ENCODE results near the gene HAGHL. TPM values are rescaled to one million over a fixed set of nuclear protein-coding genes. Genes with fewer than 3 reads are reported as not detected.

HAGHL gene
- total RNA-seq, 2 donors from 2014 or later = 8.9 to 11.4 TPM

GRCh38 chr16:694187-694862 lies 32.6 kb upstream of the HAGHL start:
- Histone ChIP-seq H3K36me3 (ENCODE audit: control insufficient read depth, insufficient read depth, low read length) (no peaks in the 10 kb centered on the region), H3K4me3 (ENCODE audit: low read length) (no peak overlapping the region), H3K27me3 (ENCODE audit: control insufficient read depth, insufficient read depth, low read length, poor library complexity, severe bottlenecking) (peaks cover 84% of the 10 kb centered on the region), H3K9me3 (ENCODE audit: control insufficient read depth, low read length) (no peaks in the 10 kb centered on the region), H3K27ac (ENCODE audit: low read depth, low read length) (no peak overlapping the region), H3K4me1 (ENCODE audit: control insufficient read depth, insufficient read depth, low read length) (peaks cover 3% of the 10 kb centered on the region), H3K9ac (ENCODE audit: extremely low read depth, low read length, poor library complexity, severe bottlenecking) (no peak overlapping the region)
- Mint-ChIP-seq H3K27me3 (ENCODE audit: insufficient read depth) (peaks cover 83% of the 10 kb centered on the region), H3K36me3 (ENCODE audit: low read depth) (no peaks in the 10 kb centered on the region), H3K4me1 (no peaks in the 10 kb centered on the region), H3K9me3 (no peaks in the 10 kb centered on the region), H3K27ac (no peak overlapping the region), H3K4me3 (peak overlapping the region; percentile 43)
- DNase-seq = peak; percentile 65
- 4 to 16% methylated on average over 11 to 64 of the region's 64 CpGs for WGBS, 2 experiments (ENCODE audit: insufficient coverage in 1 of 2, insufficient read length in 1 of 2)
- no peak for TF ChIP-seq CTCF (conservative IDR thresholded peaks at IDR 0.05)

GRCh38 chr16:694863-695354 lies 32.0 kb upstream of the HAGHL start:
- H3K36me3 ChIP-seq (ENCODE audit: control insufficient read depth, insufficient read depth, low read length) = no peaks in the 10 kb centered on the region
- no peak for DNase-seq
- H3K27ac ChIP-seq (ENCODE audit: low read depth, low read length) = no peak overlapping the region
- Mint-ChIP-seq H3K9me3 (no peaks in the 10 kb centered on the region), H3K27ac (no peak overlapping the region), H3K36me3 (ENCODE audit: low read depth) (no peaks in the 10 kb centered on the region), H3K4me3 (peak overlapping the region; percentile 43), H3K27me3 (ENCODE audit: insufficient read depth) (peaks cover 89% of the 10 kb centered on the region), H3K4me1 (no peaks in the 10 kb centered on the region)
- no peaks in the 10 kb centered on the region for H3K9me3 ChIP-seq (ENCODE audit: control insufficient read depth, low read length)
- 3% methylated on average over 12 to 37 of the region's 37 CpGs for WGBS, 2 experiments (ENCODE audit: insufficient coverage in 1 of 2, insufficient read length in 1 of 2)
- H3K4me1 ChIP-seq (ENCODE audit: control insufficient read depth, insufficient read depth, low read length) = no peaks in the 10 kb centered on the region
- H3K27me3 ChIP-seq (ENCODE audit: control insufficient read depth, insufficient read depth, low read length, poor library complexity, severe bottlenecking) = peaks cover 90% of the 10 kb centered on the region
- no peak for TF ChIP-seq CTCF (conservative IDR thresholded peaks at IDR 0.05)
- no peak overlapping the region for H3K4me3 ChIP-seq (ENCODE audit: low read length)
- no peak overlapping the region for H3K9ac ChIP-seq (ENCODE audit: extremely low read depth, low read length, poor library complexity, severe bottlenecking)

GRCh38 chr16:695355-696089 lies 31.4 kb upstream of the HAGHL start:
- H3K4me1 ChIP-seq (ENCODE audit: control insufficient read depth, insufficient read depth, low read length) = no peaks in the 10 kb centered on the region
- H3K9me3 ChIP-seq (ENCODE audit: control insufficient read depth, low read length) = no peaks in the 10 kb centered on the region
- no peak for TF ChIP-seq CTCF (conservative IDR thresholded peaks at IDR 0.05)
- H3K27ac Mint-ChIP-seq = no peak overlapping the region
- WGBS, 2 experiments (ENCODE audit: insufficient coverage in 1 of 2, insufficient read length in 1 of 2) = 14 to 16% methylated on average over 66 to 71 of the region's 71 CpGs
- H3K36me3 Mint-ChIP-seq (ENCODE audit: low read depth) = no peaks in the 10 kb centered on the region
- no peak overlapping the region for H3K4me3 ChIP-seq (ENCODE audit: low read length)
- H3K9ac ChIP-seq (ENCODE audit: extremely low read depth, low read length, poor library complexity, severe bottlenecking) = no peak overlapping the region
- peak overlapping the region; percentile 43 for H3K4me3 Mint-ChIP-seq
- H3K27me3 Mint-ChIP-seq (ENCODE audit: insufficient read depth) = peaks cover 94% of the 10 kb centered on the region
- no peaks in the 10 kb centered on the region for H3K9me3 Mint-ChIP-seq
- H3K27ac ChIP-seq (ENCODE audit: low read depth, low read length) = no peak overlapping the region
- no peaks in the 10 kb centered on the region for H3K36me3 ChIP-seq (ENCODE audit: control insufficient read depth, insufficient read depth, low read length)
- H3K4me1 Mint-ChIP-seq = no peaks in the 10 kb centered on the region
- peak; percentile 81 for DNase-seq
- peaks cover 96% of the 10 kb centered on the region for H3K27me3 ChIP-seq (ENCODE audit: control insufficient read depth, insufficient read depth, low read length, poor library complexity, severe bottlenecking)
